Liver (tissue), 9 donors: ENCODE results near the gene DUSP9. TPM values are rescaled to one million over a fixed set of nuclear protein-coding genes. Genes with fewer than 3 reads are reported as not detected.

Source experiments
- DNase-seq: peaks from one replicate; pipeline ENCODE4 v3.0.0-alpha.2; 2017; ENCODE audit warnings: low spot score
- H3K27ac ChIP-seq, 2 donors: one replicate each; pipeline ENCODE4 v1.7.0; 2013; ENCODE audit warnings: inconsistent platforms in 2 of 2, low read length in 2 of 2, control low read depth in 1 of 2, low read depth in 1 of 2, mild to moderate bottlenecking in 1 of 2
- H3K27me3 ChIP-seq, 4 donors: one replicate each; pipeline versions ENCODE4 v1.6.1 to v1.7.0; 2013; ENCODE audit warnings: low read length in 3 of 4, inconsistent platforms in 1 of 4, mild to moderate bottlenecking in 1 of 4, moderate library complexity in 1 of 4; ENCODE audit not compliant: control insufficient read depth in 4 of 4, insufficient read depth in 4 of 4
- H3K36me3 ChIP-seq, 4 donors: one replicate each; pipeline versions ENCODE4 v1.6.1 to v1.7.0; 2013; ENCODE audit warnings: low read length in 3 of 4, mild to moderate bottlenecking in 3 of 4, low read depth in 1 of 4, moderate library complexity in 1 of 4; ENCODE audit not compliant: control insufficient read depth in 4 of 4, insufficient read depth in 3 of 4
- H3K4me1 ChIP-seq, 4 donors: one replicate each; pipeline versions ENCODE4 v1.6.1 to v1.7.0; 2013; ENCODE audit warnings: low read length in 3 of 4, mild to moderate bottlenecking in 3 of 4, moderate library complexity in 1 of 4; ENCODE audit not compliant: control insufficient read depth in 4 of 4, insufficient read depth in 4 of 4
- H3K4me3 ChIP-seq, 3 donors: one replicate each; pipeline versions ENCODE4 v1.6.1 to v1.7.0; 2013; ENCODE audit warnings: low read length in 3 of 3, control low read depth in 1 of 3, low read depth in 1 of 3, mild to moderate bottlenecking in 1 of 3
- H3K9ac ChIP-seq, 2 donors: one replicate each; pipeline ENCODE4 v1.7.0; 2013; ENCODE audit warnings: low read length in 2 of 2, mild to moderate bottlenecking in 2 of 2, moderate library complexity in 2 of 2, control low read depth in 1 of 2, low read depth in 1 of 2
- H3K9me3 ChIP-seq, 4 donors: one replicate each; pipeline versions ENCODE4 v1.6.1 to v1.7.0; 2013; ENCODE audit warnings: low read length in 3 of 4; ENCODE audit not compliant: control insufficient read depth in 4 of 4
- CTCF ChIP-seq: fragments of 150-350 bp; IDR thresholded peaks from 2 replicates; pipeline ENCODE4 v1.5.1; 2017; ENCODE audit warnings: improper control_type of control experiment, low read depth, low read length; ENCODE audit not compliant: missing input control
- EGR1 ChIP-seq, 2 donors: IDR thresholded peaks; 2 replicates each; pipeline ENCODE4 v1.6.1; 2016 to 2018; ENCODE audit warnings: antibody characterized with exemption in 2 of 2, low read depth in 2 of 2
- FOXA1 ChIP-seq: IDR thresholded peaks from 2 replicates; pipeline ENCODE4 v1.6.1; 2016; ENCODE audit warnings: antibody characterized with exemption
- JUND ChIP-seq, 2 donors: IDR thresholded peaks; 2 replicates each; pipeline ENCODE4 v1.6.1; 2016; ENCODE audit warnings: antibody characterized with exemption in 2 of 2
- RAD21 ChIP-seq, 2 donors: IDR thresholded peaks; 2 replicates each; pipeline ENCODE4 v1.6.1; 2016; ENCODE audit warnings: antibody characterized with exemption in 2 of 2, mild to moderate bottlenecking in 2 of 2
- REST ChIP-seq: IDR thresholded peaks from 2 replicates; pipeline ENCODE4 v1.6.1; 2016; ENCODE audit warnings: antibody characterized with exemption, mild to moderate bottlenecking
- RXRA ChIP-seq, 2 donors: IDR thresholded peaks; 2 replicates each; pipeline ENCODE4 v1.6.1; 2017 to 2018; ENCODE audit warnings: antibody characterized with exemption in 2 of 2, mild to moderate bottlenecking in 1 of 2
- SP1 ChIP-seq: IDR thresholded peaks from 2 replicates; pipeline ENCODE4 v1.6.1; 2018; ENCODE audit warnings: antibody characterized with exemption, mild to moderate bottlenecking
- TAF1 ChIP-seq: conservative IDR thresholded peaks from 2 replicates; pipeline ENCODE4 v1.6.1; 2016; ENCODE audit warnings: antibody characterized with exemption, mild to moderate bottlenecking
- WGBS: extraction: QIAGEN DNeasy Blood & Tissue Kit; methylation state at CpG from one replicate; pipeline ENCODE4 v1.1.7; 2013; 5-methylcytosine and 5-hydroxymethylcytosine counted together
- polyA plus RNA-seq, 2 donors: library from polyadenylated mRNA; stranded (reverse) in 1 of 2; unstranded in 1 of 2; fragments of 200-250 nt in 1 of 2; fragments of >200 nt in 1 of 2; fragmentation: Nextera tagmentation in 1 of 2; extraction: Ambion mirVana in 1 of 2; gene quantifications; one replicate each; pipeline versions ENCODE4 v1.2.1 to v1.2.3, GENCODE V29; 2013 to 2015
- total RNA-seq, 2 donors: library from RNA; depleted of rRNA; stranded (reverse); fragments of >200 nt; gene quantifications; one replicate each; pipeline ENCODE4 v1.2.3, GENCODE V29; 2014
- TF ChIP-seq, protein P1 (sequence below): IDR thresholded peaks from 2 replicates; pipeline ENCODE4 v1.6.1; 2016; ENCODE audit warnings: antibody characterized with exemption
- donor health status: healthy.
- donor health status: healthy.
- donor health status: healthy.
- donor health status: healthy.
- donor health status: healthy.

Gene DUSP9
- total and polyA plus RNA-seq, 4 donors = 0.42 to 164 (median 1.4) TPM

DNA sequence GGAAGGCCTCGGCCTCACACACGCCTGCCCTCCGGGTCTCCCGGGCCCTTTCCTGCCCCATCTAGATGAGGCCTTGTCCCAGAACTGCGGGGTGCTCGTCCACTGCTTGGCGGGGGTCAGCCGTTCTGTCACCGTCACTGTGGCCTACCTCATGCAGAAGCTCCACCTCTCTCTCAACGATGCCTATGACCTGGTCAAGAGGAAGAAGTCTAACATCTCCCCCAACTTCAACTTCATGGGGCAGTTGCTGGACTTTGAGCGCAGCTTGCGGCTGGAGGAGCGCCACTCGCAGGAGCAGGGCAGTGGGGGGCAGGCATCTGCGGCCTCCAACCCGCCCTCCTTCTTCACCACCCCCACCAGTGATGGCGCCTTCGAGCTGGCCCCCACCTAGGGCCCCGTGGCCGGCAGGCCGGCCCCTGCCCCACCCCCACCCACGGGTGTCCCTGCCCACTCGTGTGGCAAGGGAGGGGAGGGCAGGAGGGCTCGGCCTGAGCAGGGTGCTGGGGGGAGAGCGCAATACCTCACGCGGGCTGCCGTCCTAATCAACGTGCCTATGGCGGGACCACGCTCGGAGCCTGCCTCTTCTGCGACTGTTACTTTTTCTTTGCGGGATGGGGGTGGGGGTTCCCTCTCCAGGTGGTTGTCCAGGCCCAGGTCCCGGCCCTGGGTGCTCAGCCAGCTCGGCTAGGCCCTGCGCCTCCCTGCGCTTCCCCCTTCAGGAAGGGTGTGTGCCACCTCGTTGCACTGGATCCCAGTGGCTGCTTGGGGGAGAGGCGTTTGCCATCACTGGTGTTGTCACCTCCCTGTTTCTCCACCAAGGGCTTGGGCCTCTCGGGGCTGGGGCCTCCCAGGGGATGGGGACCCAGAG, 3.1 kb downstream of the DUSP9 start:
- no peak overlapping the region for H3K4me3 ChIP-seq
- peaks cover 0 to 3% (median under 1%) of the 10 kb centered on the region in 4 donors for H3K4me1 ChIP-seq
- no peak for DNase-seq
- H3K36me3 ChIP-seq = no peaks in the 10 kb centered on the region
- no peak for TF ChIP-seq SP1
- TF ChIP-seq CTCF = no peak
- no peak for TF ChIP-seq RXRA (IDR thresholded peaks at IDR 0.05)
- no peak for TF ChIP-seq FOXA1
- peaks cover 0 to 2% (median 0%) of the 10 kb centered on the region in 4 donors for H3K9me3 ChIP-seq
- peaks cover 0 to 4% (median 0%) of the 10 kb centered on the region in 4 donors for H3K27me3 ChIP-seq
- no peak overlapping the region for H3K27ac ChIP-seq
- H3K9ac ChIP-seq = no peak overlapping the region
- WGBS = 58% methylated on average over 41 of the region's 41 CpGs

DNA sequence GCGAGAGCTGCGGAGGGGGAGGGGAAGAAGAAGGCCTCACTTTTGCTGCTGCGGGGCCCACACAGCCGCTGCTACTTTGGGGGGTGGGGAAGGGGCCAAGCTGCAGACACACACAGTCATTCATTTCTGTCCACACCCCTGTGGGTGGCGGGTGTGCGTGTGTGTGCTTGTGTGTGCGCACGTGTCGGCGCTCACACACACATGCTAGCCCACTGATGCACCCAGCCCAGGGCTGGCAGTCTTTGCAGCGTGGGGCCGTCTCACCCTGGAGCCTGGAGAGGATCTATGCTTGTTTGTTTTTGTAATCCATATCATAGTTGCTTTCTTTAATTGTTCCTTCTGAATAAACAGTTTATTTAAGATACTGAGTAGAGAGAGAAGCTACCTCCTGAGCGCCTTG, 4.0 kb downstream of the DUSP9 start:
- Histone ChIP-seq H3K27me3 (peaks cover 0 to 4% (median 0%) of the 10 kb centered on the region in 4 donors), H3K4me3 (no peak overlapping the region), H3K4me1 (peaks cover 0 to 3% (median under 1%) of the 10 kb centered on the region in 4 donors), H3K9ac (no peak overlapping the region), H3K9me3 (peaks cover 0 to 2% (median 0%) of the 10 kb centered on the region in 4 donors), H3K36me3 (no peaks in the 10 kb centered on the region), H3K27ac (no peak overlapping the region)
- WGBS = 96% methylated on average over 13 of the region's 13 CpGs
- no peak for DNase-seq
- TF ChIP-seq JUND (IDR thresholded peaks at IDR 0.05) = no peak
- TF ChIP-seq TAF1 = no peak
- no peak for TF ChIP-seq EGR1 (IDR thresholded peaks at IDR 0.05; ENCODE audit: low read depth in 2 of 2)
- TF ChIP-seq CTCF = no peak
- TF ChIP-seq RAD21 (IDR thresholded peaks at IDR 0.05) = no peak
- TF ChIP-seq, protein P1, sequence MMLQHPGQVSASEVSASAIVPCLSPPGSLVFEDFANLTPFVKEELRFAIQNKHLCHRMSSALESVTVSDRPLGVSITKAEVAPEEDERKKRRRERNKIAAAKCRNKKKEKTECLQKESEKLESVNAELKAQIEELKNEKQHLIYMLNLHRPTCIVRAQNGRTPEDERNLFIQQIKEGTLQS = no peak

DNA sequence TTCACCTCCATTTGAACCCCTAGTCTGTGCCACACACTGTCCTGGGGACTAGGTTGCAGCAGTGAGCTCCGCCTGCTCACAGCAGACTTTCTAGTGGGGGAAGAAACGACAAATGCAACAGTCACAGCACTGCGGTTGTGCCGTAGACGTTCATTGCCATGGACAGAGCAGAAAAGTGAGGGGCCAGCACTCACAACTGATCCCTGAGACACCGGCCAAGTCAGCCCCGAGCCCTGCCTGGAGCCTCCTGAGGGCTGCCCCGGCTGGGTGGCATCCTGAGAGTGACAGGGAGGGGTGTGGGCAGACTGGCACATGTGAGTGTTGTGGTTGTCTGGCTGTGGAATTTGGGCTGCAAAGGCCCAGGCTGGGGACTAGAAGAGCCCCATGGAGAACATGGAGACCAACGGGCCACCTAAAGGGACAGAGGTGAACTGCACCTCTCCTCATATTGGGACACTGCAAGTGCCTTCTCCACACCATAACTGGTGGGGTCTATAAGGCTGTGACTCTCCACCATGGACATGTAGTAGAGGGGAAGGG, 4.6 kb downstream of the DUSP9 start:
- no peak for DNase-seq
- no peak for TF ChIP-seq REST
- peak; percentile 30 to 44 for TF ChIP-seq RAD21 (IDR thresholded peaks at IDR 0.05)
- peak; percentile 43 for TF ChIP-seq CTCF
- WGBS = 72% methylated on average over 9 of the region's 9 CpGs

More for the DNA sequence above, 4.6 kb downstream of the DUSP9 start:
- no peaks in the 10 kb centered on the region for H3K36me3 ChIP-seq
- H3K27ac ChIP-seq = no peak overlapping the region
- peaks cover 0 to 2% (median under 1%) of the 10 kb centered on the region in 4 donors for H3K4me1 ChIP-seq
- H3K9me3 ChIP-seq = peaks cover 0 to 2% (median 0%) of the 10 kb centered on the region in 4 donors
- peaks cover 0 to 4% (median 0%) of the 10 kb centered on the region in 4 donors for H3K27me3 ChIP-seq
- no peak overlapping the region for H3K9ac ChIP-seq
- no peak overlapping the region for H3K4me3 ChIP-seq
